Measurements from ENCODE around the gene SPINT3.

The SPINT3 gene, protein sequence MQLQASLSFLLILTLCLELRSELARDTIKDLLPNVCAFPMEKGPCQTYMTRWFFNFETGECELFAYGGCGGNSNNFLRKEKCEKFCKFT

GRCh38 chr20:45515147-45515913 is at the start of gene SPINT3:
SPINT3 (minus strand) TSS chr20:45515622; CDS start chr20:45515608, 14 bp downstream.
- DNase-seq = no peak

GRCh38 chr20:45564760-45565276 is 49.4 kb upstream of the SPINT3 start:
- no peak for DNase-seq

DNA sequence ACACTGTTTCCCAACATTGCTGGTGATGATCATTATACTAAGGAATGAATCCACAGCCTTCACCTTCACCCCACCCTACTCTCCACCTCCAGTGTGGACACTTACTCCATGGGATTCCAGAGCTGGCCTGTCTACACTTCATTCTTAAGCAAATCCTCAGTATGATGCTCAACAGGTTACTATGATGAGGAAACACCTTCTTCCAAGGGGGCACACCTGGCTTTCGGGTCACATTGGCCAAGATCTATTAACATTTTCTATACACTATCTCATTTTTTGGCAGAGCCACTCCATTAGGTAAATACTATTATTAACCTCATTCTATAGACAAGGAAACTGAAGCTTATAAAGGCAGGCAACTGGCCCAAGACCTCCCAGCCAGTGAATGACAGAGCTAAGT is 39.8 kb upstream of the SPINT3 start:
- no peak for DNase-seq

DNA sequence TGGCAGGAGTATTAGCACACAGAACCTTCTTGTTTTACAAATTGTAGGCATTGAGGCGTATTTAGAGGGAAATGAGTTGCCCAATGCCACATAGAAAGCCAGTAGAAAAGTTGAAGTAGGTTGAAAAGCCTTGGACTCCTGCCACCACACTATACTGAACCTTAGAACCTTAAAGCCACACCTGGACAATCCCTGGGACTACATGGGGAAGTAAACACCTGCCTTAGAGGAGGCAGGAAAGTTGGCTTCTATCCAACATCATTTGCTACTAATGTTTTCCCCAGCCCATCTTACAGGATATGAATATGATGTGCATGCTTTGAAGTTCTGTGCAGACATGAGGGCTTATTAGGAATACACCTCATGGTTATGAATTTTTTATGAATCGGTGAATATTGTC is 37.0 kb upstream of the SPINT3 start:
- no peak for DNase-seq

DNA sequence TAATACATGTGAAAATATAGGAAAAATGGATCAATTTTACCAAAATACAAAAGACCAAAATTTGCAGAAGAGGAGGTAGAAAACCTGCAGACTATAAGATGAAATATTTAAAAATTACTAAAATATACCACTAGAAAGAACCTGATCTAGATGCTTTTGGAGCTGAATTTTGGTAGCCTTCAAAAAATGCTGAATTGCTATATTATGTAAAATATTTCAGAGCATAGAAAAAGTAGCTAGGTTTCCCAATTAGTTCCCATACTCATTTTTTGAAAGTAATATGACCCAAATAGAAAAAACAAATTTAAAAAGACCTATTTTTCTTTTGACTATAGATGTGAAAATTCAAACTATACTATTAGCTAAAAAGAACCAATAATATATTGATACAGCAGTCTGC is 35.3 kb upstream of the SPINT3 start:
- DNase-seq = no peak

GRCh38 chr20:45548410-45548809 is 33.0 kb upstream of the SPINT3 start:
- DNase-seq = no peak

GRCh38 chr20:45547206-45547770 is 31.9 kb upstream of the SPINT3 start, which contains the start of gene EPPIN:
EPPIN (minus strand) TSS chr20:45547401; CDS start chr20:45547357, 44 bp downstream.
- DNase-seq = no peak

- DNase-seq = no peak
Measured at GRCh38 chr20:45545754-45546453, 30.5 kb upstream of the SPINT3 start.

- DNase-seq = no peak
Measured at GRCh38 chr20:45545351-45545750, 29.9 kb upstream of the SPINT3 start.

DNA sequence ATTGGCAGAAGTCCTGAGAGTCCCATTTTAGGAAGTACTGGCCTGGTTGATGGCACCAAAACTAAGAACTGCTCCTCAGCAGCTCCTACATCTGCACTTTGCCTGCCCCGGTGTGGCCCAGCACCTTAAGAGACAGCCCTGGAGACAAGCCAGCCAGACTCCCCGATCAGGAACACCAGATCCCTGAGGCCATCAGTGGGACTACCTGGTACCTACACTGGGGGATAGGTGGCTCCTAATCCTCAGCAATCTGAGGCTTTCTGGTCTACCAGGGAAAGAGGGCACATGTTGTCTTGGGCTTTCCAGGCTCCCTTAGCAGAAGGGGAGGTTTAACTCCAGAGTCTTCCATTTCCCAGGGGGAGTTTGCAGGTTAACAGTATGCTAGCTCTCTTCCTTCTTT is 24.0 kb upstream of the SPINT3 start, which contains the start of gene WFDC6:
TSS of gene WFDC6 (minus strand) at position 101 of the 400 bp plus-strand sequence. CDS start at position 26, 75 bp downstream.
- no peak for DNase-seq

DNA sequence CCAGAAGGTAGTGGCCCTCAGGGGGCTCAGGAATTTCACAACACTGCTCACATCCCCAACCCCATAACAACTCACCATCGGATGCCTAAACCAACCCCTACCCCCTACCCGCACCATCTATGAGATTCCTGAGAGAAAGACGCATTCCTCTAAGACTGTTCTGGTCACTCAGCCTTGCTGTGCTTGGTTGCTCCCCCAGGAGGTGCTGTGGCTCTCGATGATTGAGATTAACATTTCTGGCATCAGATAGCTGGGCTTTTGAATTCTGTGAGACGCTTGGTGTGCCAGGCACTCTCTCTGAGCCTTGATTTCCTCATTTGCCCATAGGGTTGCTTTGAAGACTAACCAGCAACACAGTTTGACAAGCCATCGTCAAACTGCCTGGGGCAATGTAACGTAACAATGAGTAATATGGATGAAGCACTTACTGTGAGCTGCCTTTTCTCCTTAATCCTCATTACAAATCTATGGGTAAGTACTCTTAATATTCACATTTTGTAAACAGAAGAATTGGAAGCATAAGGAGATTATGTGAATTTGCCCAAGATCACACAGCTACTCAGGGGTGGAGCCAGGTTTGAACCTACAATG is 22.9 kb upstream of the SPINT3 start:
- no peak for DNase-seq

DNA sequence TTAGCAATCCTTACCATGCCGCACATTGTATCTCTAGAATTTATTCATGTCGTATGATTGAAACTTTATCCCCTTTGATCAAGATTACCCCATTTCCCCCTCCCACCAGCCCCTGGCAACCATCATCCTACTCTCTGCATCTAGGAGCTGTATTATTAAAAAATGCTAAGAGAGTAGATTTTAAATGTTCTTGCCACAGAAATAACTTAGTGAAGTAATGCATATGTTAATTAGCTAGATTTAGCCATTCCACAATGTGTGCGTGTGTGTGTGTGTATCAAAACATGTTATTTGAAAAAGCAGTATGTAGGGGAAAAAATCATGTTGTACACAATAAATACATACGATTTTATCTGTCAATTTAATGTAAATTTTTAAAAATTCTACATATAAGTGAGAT is 11.9 kb upstream of the SPINT3 start:
- DNase-seq = no peak

GRCh38 chr20:45523821-45524220 is 8.4 kb upstream of the SPINT3 start:
- no peak for DNase-seq

- DNase-seq = no peak
Measured at GRCh38 chr20:45518282-45518681, 2.9 kb upstream of the SPINT3 start.

- no peak for DNase-seq
Measured at GRCh38 chr20:45510242-45510862, 5.1 kb downstream of the SPINT3 start.

DNA sequence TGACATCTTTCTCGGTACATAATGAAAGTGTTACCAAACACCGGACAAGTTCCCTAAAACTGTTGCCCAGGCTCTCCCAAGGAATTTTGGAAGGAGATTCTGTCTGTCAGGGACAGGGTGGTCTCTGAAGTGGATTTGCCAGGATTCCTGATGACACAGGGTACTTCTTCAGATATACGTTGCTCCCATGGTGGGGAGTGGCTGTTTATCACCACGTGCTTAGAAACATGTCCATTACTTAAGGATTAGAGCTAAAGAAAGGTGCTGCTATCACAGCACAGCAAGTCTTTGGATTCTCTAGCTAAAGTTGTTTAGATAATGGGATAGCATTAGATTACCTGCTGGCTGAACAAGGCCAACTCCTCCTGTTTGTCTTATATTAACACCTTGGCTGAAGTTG is 6.3 kb downstream of the SPINT3 start:
- DNase-seq = no peak

DNA sequence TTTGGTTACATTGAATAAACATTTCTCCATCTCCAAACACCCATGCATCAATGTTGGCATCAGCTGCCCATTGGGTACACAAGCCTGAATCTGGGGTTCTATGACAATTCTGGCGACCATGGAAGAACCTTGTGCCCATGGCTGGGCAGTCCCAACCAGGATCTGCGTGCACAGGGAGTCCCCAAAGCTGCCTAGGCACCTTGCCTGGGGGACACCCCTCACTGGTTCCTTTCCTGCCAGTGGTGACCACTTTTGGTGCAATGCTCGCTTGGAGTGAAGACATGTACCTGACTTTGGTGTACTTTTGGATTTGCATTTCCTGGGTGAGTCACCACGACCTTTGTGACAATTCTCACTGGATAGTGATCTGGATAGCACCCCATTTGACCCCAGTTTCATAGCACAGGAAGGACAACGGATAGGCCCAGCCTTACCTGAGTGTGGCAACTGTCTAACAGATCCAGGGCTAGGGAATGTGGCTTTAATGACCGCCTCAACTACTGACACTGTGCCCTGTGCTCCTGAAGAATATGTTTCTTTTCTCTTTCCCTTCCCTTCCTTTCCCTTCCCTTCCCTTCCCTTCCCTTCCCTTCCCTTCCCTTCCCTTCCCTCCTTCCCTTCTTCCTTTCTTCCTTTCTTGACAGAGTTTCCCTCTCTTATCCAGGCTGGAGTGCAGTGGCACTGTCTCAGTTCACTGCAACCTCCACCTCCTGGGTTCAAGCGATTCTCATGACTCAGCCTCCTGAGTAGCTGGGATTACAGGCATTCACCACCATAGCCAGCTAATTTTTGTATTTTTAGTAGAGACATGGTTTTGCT is 7.1 kb downstream of the SPINT3 start:
- no peak for DNase-seq

DNA sequence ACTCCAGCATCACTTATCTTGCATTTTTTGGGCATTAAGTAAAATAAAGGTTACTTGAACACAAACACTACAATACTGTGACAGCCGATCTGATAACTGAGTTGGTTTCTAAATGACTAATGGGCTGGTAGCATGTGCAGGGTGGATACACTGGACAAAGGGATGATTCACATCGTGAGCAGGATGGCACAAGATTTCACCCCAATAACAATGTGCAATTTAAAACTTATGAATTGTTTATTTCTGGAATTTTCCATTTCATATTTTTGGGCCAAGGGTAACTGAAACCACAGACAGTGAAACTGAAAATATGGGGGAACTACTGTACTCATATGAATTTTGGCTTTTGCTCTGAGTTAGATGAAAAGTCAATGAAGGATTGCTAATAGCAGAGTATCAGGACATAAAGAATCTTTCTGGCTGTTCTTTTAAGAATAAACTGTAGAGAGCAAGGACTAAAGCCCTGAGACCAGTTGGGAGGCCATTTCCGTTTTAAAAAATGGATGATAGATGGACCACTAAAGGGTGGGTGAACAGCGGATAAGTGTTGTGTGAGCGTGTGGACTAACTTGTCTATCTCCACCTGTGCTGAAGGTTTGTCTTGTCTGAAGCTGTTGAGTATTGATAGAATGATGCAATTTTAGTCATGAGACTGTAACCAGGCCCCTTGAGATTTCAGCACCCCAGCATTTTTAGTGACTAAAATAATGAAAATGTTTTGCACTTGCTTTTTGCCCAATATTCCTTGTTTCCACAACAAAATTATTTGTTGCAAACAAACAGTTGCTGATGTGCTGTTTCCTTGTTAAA is 8.2 kb downstream of the SPINT3 start:
- DNase-seq = no peak

DNA sequence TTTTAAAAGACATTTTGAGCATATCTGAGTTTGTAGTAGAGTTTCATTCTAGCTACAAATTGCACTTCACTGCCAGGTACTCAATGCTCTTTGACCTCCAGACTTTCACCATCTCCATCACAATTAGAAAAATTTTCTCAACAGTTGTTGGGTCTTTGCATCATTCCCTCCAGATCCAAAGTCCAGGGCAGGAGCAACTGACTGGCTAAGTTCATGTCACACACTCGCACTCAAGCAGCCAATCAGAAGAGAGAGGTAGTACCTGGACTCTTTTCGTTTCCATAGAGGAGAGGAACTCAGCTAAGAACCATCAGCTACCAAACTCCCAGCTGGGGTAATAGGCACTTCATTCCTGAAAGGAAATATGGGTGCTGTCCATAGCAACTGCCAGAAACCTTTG is 9.0 kb downstream of the SPINT3 start:
- DNase-seq = no peak

DNA sequence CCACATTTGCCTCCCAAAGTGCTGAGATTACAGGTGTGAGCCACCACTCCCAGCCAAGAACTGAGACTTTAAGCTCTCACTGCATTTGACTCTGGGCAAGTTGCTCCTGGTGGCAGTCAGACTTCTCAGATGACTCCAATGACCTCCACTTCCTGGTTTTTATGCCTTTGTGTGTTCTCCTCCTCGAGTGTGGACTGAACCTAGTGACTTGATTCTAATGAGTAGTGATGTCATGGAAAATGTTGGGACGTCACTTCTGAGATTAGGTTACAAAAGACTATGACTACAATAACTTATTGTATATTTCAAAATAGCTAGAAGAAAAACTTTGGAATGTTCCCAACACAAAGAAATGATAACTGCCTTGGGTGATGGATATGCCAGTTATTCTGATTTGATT is 12.0 kb downstream of the SPINT3 start:
- no peak for DNase-seq

DNA sequence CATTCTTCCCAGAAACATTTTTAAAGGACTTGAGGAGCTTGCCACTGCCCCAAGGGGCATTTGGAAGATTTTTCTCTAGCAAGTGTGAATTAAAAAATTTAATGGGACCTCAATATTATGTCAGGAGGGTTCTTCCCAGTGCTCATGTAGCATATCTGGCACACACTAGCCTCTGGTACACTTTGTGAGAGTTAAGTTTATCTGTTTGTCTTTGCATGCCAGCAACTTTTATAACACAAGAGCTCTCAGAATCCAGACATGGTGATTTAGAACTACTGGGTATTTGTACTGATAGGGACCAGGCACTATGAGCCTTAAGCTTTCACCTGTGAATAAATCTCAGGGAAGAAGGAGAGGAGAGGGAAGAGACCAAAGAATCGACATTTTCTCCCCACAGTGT is 12.9 kb downstream of the SPINT3 start:
- no peak for DNase-seq
